ENCODE data around the gene OPCML. TPM values are rescaled to one million over a fixed set of nuclear protein-coding genes. Genes with fewer than 3 reads are reported as not detected.

OPCML gene
- total and polyA plus RNA-seq, 2 experiments from 2014 or later: 0.21 to 0.51 TPM

- H3K4me1 ChIP-seq (ENCODE audit: low read depth): peaks cover 10% of the 10 kb centered on the region
- no peaks in the 10 kb centered on the region for H3K9me3 ChIP-seq (ENCODE audit: low read depth)
- TF ChIP-seq, protein P1, sequence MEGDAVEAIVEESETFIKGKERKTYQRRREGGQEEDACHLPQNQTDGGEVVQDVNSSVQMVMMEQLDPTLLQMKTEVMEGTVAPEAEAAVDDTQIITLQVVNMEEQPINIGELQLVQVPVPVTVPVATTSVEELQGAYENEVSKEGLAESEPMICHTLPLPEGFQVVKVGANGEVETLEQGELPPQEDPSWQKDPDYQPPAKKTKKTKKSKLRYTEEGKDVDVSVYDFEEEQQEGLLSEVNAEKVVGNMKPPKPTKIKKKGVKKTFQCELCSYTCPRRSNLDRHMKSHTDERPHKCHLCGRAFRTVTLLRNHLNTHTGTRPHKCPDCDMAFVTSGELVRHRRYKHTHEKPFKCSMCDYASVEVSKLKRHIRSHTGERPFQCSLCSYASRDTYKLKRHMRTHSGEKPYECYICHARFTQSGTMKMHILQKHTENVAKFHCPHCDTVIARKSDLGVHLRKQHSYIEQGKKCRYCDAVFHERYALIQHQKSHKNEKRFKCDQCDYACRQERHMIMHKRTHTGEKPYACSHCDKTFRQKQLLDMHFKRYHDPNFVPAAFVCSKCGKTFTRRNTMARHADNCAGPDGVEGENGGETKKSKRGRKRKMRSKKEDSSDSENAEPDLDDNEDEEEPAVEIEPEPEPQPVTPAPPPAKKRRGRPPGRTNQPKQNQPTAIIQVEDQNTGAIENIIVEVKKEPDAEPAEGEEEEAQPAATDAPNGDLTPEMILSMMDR (IDR thresholded peaks at IDR 0.05; ENCODE audit: low read depth, low read length): no peak
- no peak overlapping the region for H3K27ac ChIP-seq
- no peaks in the 10 kb centered on the region for H3K27me3 ChIP-seq
- no peak overlapping the region for H3K4me3 ChIP-seq
- H3K36me3 ChIP-seq: no peaks in the 10 kb centered on the region
- no peak for DNase-seq (ENCODE audit: low read depth in 1 of 2, low spot score in 1 of 2)
Observed at GRCh38 chr11:132601875-132602274, 930.4 kb downstream of the OPCML start.

GRCh38 chr11:132595711-132596134 lies 936.6 kb downstream of the OPCML start:
- H3K4me3 ChIP-seq: no peak overlapping the region
- no peaks in the 10 kb centered on the region for H3K9me3 ChIP-seq (ENCODE audit: low read depth)
- TF ChIP-seq, protein P1 (IDR thresholded peaks at IDR 0.05; ENCODE audit: low read depth, low read length): no peak
- peak; percentile 21 to 23 for DNase-seq (ENCODE audit: low read depth in 1 of 2, low spot score in 1 of 2)
- no peak overlapping the region for H3K27ac ChIP-seq
- no peaks in the 10 kb centered on the region for H3K27me3 ChIP-seq
- H3K36me3 ChIP-seq: no peaks in the 10 kb centered on the region
- peaks cover 20% of the 10 kb centered on the region for H3K4me1 ChIP-seq (ENCODE audit: low read depth)

- Histone ChIP-seq H3K27ac (no peak overlapping the region), H3K4me3 (no peak overlapping the region), H3K36me3 (no peaks in the 10 kb centered on the region), H3K9me3 (ENCODE audit: low read depth) (no peaks in the 10 kb centered on the region), H3K4me1 (ENCODE audit: low read depth) (peaks cover 20% of the 10 kb centered on the region), H3K27me3 (no peaks in the 10 kb centered on the region)
- TF ChIP-seq, protein P1 (IDR thresholded peaks at IDR 0.05; ENCODE audit: low read depth, low read length): no peak
- DNase-seq (ENCODE audit: low read depth in 1 of 2, low spot score in 1 of 2): no peak
Observed at GRCh38 chr11:132595246-132595645, 937.1 kb downstream of the OPCML start.

DNA sequence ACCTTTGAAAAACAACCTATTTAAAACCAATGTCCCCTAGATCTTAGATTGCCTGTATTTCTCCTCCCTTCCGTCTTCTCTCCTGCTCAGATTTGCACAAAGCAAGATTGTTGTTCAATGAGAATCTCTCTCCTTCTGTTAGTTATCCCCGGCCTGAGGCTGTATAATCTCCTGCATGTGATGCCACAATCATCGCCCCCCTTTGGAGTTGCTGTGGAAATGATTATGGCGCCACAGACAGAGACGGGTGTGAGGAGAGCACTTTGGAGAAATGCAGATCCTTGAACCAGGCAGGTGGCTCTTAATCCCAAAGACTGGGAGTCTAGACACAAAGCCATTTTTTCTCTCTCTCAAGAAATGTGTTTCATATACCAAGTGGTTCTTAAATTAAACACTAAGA lies 941.3 kb downstream of the OPCML start:
- no peak overlapping the region for H3K27ac ChIP-seq
- H3K4me3 ChIP-seq: no peak overlapping the region
- no peaks in the 10 kb centered on the region for H3K27me3 ChIP-seq
- DNase-seq (ENCODE audit: low read depth in 1 of 2, low spot score in 1 of 2): no peak
- no peaks in the 10 kb centered on the region for H3K36me3 ChIP-seq
- H3K4me1 ChIP-seq (ENCODE audit: low read depth): peaks cover 7% of the 10 kb centered on the region
- H3K9me3 ChIP-seq (ENCODE audit: low read depth): no peaks in the 10 kb centered on the region
- TF ChIP-seq, protein P1 (IDR thresholded peaks at IDR 0.05; ENCODE audit: low read depth, low read length): no peak

DNA sequence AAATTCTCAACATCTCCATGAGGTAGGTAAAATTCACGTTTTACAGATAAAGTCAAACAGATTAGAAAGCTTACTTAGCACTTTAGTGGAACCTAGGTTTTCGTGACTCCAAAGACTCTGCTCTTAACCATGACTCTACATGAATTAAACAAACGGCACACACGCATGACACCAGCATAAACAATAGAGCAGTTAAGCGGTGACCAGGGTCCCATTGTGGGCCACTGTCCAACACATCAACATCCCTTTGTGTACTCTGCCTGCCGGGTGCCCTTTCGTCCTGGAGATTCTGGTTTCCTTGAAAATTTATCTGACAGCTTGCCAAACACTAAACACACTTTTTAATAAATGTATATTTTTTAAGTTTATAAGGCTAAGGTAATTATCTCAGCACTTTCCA lies 941.7 kb downstream of the OPCML start:
- Histone ChIP-seq H3K4me3 (no peak overlapping the region), H3K36me3 (no peaks in the 10 kb centered on the region), H3K27ac (no peak overlapping the region), H3K9me3 (ENCODE audit: low read depth) (no peaks in the 10 kb centered on the region), H3K4me1 (ENCODE audit: low read depth) (peaks cover 3% of the 10 kb centered on the region), H3K27me3 (no peaks in the 10 kb centered on the region)
- no peak for DNase-seq (ENCODE audit: low read depth in 1 of 2, low spot score in 1 of 2)
- TF ChIP-seq, protein P1 (IDR thresholded peaks at IDR 0.05; ENCODE audit: low read depth, low read length): no peak

GRCh38 chr11:132589791-132590190 lies 942.5 kb downstream of the OPCML start:
- H3K27me3 ChIP-seq: no peaks in the 10 kb centered on the region
- DNase-seq (ENCODE audit: low read depth in 1 of 2, low spot score in 1 of 2): no peak
- H3K9me3 ChIP-seq (ENCODE audit: low read depth): no peaks in the 10 kb centered on the region
- no peak overlapping the region for H3K27ac ChIP-seq
- no peak overlapping the region for H3K4me3 ChIP-seq
- TF ChIP-seq, protein P1 (IDR thresholded peaks at IDR 0.05; ENCODE audit: low read depth, low read length): no peak
- H3K36me3 ChIP-seq: no peaks in the 10 kb centered on the region
- H3K4me1 ChIP-seq (ENCODE audit: low read depth): no peaks in the 10 kb centered on the region

Data from cardiac muscle cell (in vitro differentiated cells and primary cell).